CD4-positive, alpha-beta T cell treated with Interleukin-1 beta for 1 hour (primary cell): ENCODE measurements around the gene CEBPG.
A peak's percentile ranks its signal among the peaks of the same experiment; 100 is the strongest.

Experiments used
- DNase-seq, 2 donors: peaks; one replicate each; pipeline ENCODE4 v3.0.0-alpha.2; 2020 to 2022

CEBPG gene

DNA sequence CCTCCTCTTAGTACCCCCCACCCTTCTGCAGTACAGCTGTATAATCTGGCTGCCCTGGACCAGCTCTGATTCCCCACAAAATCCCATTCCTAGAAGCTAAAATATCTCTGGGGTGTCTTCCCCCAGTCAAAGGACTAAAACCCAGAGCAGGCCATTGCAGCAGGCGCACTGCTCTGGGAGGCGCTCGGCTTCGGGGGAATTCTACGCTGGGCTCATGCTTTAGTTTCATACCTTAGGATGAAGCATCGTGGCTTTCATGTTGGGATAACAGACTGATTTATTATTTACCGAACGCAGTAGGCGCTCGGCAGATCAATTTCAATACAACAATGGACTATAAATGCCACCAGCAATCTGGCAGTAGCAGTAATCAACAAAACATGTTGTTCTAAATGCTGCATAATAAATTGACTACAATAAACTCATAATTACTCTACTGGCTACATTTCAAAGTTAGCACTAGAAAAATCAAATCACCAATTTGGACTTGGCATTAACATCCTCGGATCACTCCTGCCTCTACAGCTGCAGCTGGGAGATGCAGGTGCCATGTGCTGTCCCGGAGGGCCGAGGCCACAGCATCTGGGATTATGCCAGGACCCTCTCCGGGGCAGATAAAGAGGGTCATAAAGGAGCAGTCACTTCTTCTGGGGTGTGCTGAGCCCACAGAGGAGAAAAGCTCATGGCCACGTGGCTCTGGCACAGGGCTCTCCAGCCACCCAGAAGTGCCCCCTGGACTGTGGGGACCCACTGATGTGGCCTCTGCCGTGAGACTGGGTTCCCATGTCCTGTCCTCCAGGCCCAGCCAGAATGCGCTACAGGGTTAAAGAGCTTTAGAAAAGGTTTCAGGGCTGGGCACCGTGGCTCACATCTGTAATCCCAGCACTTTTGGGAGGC is 35.3 kb downstream of the CEBPG start:
- no peak for DNase-seq

DNA sequence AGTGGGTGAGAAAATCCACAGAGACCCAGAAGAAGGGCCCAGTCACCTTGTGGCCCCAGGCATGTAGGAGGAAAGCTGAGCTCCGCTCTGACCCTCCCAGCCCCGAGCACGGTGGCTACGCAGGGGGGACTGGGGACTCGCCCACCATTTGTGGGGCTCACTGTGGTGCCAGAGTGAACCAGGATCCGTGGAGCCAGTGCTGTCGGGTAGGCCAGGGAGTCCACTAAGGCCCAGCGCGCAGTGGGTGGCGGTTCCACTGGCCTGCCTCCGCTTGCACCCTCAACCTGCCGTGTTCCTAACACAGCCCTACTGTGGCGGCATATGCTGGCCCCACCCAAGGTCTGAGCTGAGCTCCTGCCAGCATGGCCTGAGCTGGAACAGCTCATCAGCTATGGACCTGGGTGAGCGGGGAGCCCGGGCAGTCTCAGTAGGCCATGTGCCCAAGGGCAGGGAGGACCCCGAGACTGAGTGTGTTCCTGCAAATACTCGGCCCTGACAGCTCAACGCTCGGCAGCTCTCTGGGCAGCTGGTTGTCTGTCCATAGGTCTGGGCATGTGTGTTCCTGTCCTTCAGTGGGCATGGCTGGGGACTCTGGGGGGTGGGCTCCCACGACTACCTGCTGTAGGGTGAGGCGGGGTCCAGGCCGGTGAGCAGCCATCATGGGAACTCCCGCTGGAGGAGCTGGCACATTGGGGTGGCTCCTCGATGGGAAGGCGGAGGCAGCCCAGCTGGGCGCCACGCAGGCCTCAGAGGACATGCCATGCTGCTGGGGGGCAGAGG is 36.6 kb downstream of the CEBPG start:
- DNase-seq, result no peak

- DNase-seq, result no peak
Observed at GRCh38 chr19:33410915-33411401, 37.4 kb downstream of the CEBPG start.

GRCh38 chr19:33411621-33412180 is 38.2 kb downstream of the CEBPG start:
- DNase-seq, result no peak

- no peak for DNase-seq
Observed at GRCh38 chr19:33412601-33413425, 39.3 kb downstream of the CEBPG start.

GRCh38 chr19:33413426-33413725 is 39.9 kb downstream of the CEBPG start:
- no peak for DNase-seq

GRCh38 chr19:33413868-33414666 is 40.6 kb downstream of the CEBPG start:
- DNase-seq, result no peak

DNA sequence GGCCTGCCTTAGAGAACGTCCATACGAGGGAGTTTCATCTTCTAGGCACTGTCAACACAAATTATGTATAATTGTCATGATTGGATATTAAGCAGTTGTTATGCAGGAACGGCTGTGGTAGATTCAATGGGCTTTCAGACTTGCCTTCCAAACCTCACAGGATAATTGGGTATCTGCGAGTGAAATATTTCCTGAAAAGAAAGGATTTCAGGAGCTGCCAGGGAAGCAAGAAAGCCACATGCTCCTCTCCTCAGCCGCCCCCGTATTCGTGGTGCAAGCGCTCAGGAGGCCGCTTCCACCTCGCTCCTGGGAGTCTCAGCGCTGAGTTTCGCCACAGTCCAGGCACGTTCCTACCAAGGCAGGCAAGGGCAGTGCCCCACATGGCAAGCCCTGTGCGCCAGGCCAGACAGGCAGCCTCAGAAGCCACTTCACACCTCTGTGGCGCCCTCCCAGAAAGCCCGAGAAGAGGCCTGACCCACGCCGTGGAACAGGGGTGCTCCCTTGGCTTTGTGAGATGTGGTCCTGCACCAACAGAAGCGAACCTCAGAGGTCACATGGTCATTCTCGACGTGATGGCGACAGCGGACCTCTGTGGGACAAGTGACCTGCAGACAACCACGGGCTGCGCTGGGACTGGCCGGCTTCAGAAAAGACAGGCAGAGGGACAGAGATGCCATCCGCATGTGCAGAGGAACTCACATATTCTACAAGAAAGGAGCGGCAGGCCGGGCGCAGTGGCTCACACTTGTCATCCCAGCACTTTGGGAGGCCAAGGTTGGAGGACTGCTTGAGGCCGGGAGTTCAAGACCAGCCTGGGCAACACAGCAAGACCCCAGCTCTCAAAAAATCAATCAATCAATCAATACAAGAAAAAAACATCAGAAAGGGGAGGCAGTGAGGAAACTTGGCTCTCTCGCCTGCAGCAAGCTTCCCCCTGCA is 41.4 kb downstream of the CEBPG start:
- no peak for DNase-seq

GRCh38 chr19:33416307-33417215 is 43.1 kb downstream of the CEBPG start:
- peak; percentile 59 to 63 for DNase-seq

GRCh38 chr19:33417751-33418150 is 44.2 kb downstream of the CEBPG start:
- DNase-seq, result no peak

- no peak for DNase-seq
Observed at GRCh38 chr19:33418461-33418860, 45.0 kb downstream of the CEBPG start.

DNA sequence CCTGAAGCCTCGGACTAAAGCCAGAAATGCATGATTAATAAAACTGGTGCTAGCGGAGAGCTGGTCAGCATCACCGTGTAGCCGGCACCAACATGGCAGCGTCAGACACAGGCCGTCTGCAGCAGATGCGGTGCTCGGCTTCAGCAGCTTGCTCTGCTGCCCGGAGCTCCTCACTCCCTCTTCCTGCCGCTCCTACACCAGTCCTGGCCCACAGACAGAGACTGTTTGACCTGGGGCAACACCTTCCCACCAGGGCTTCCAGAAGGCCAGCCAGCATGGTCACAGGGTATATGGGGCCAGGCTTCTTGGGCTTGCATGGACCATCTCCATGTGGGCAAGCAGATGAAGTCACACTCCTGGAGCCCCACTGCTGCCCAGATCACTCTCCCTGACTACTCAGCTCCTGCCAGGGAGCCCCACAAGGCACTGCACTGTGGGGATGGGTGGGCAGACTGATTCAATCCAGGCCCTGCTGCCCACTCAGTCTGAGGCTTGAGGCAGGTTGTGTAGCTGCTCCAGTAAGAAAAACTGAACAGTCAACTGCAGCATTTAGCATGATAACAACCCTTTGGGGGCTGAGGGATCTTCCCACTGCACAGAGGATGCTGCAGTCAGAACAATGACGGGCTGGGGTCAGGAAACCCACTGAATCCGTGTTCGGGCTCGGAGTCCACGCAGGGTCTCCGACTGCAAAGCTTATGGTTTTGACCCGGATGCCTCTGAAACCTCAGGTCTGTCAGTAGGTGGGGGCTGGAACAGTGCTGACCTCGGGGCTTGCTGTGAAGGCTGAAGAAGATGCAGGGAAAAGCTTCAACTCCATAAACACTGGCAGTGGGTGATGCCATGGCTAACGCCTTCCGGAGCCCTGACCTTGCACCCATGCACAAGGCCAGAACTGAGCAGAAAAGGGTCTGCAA is 45.6 kb downstream of the CEBPG start:
- DNase-seq, result no peak

- no peak for DNase-seq
Observed at GRCh38 chr19:33419788-33420130, 46.2 kb downstream of the CEBPG start.

GRCh38 chr19:33420821-33421220 is 47.3 kb downstream of the CEBPG start:
- DNase-seq, result no peak

DNA sequence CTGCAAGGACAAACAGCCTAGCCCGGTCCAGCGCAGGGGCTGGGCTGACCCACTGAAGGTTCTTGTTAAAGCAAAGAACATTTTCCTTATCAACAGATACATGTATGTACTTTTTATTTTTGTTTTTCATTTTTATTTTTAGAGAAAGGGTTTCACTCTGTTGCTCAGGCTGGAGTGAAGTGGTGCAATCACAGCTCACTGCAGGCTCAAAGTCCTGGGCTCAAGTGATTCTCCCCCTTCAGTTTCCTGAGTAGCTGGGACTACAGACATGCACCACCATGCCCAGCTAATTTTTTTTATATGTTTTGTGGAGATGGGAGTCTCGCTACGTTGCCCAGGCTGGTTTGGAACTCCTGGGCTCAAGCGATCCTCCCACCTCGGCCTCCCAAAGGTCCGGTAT is 47.9 kb downstream of the CEBPG start:
- no peak for DNase-seq

- DNase-seq, result no peak
Observed at GRCh38 chr19:33422369-33423180, 49.1 kb downstream of the CEBPG start.

DNA sequence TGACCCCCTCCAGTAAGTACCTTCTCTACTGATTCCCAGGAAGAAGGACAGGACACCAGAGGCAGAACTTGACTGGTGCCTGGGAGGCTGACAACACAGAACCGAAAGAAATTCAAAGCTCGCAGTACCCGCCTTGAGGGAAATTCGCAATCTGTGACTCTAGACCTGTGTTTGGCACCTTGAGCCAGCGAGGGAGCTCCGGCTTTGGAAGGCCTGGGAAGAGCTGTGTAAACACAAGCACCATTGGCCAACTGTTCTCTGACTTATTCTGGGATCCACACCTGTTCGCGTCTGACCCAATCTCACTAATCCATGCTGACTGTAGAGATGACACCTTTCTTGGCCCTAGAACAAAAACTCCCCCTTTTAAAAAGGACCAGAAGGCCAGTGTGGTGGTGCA is 50.7 kb downstream of the CEBPG start:
- no peak for DNase-seq
